Cardiac fibroblast (primary cell): ENCODE data around the gene SCNN1G.
A peak's percentile ranks its signal among the peaks of the same experiment; 100 is the strongest.

Source experiments
- DNase-seq, 2 donors: peaks; one replicate each; pipeline versions ENCODE4 v3.0.0 to v3.0.0-alpha.2; 2010; ENCODE audit warnings: low read depth in 2 of 2
- H3K4me3 ChIP-seq, 2 donors: replicated peaks in 1 of 2; 1 replicate in 1 of 2; 2 replicates in 1 of 2; pipeline ENCODE4 v1.5.1; 2011; ENCODE audit warnings: low read depth in 2 of 2, low read length in 2 of 2, mild to moderate bottlenecking in 2 of 2, moderate library complexity in 1 of 2
- CTCF ChIP-seq: IDR thresholded peaks from one replicate; pipeline ENCODE4 v1.5.1; 2011; ENCODE audit warnings: low read depth, mild to moderate bottlenecking, low read length, inconsistent platforms

Gene SCNN1G

GRCh38 chr16:23194497-23195221 lies 12.1 kb downstream of the SCNN1G start:
- H3K4me3 ChIP-seq, result no peak overlapping the region
- no peak for DNase-seq
- TF ChIP-seq CTCF, result no peak

DNA sequence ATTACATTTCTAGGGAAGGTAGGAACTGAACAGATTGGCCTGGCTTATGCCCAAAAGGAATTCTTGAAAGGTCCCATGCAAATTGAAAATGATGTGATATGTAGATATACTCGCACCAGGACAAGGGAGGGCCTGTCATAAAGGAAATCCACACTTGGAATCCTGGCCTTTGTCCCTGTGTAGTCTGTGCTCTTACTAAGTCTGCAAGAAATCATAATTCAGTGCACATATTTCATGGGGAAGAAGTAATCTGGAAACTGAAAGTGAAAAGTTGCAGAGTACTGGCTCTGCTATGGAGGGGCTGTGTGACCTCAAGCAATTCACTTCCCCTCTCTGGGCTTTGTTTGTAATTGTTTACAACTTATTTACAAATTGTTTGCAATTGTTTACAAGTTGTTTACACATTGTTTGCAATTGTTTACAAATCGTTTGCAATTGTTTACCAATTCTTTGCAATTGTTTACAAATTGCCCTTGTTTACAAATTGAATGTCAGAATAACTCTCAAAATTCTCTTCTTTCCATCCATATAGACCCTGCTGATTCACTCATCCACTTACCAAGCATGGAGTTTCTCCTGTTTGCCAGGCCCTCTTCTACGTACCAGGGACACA lies 12.9 kb downstream of the SCNN1G start:
- no peak for TF ChIP-seq CTCF
- peak in 1 of 2 donors; percentile 3 for DNase-seq
- no peak overlapping the region for H3K4me3 ChIP-seq

- TF ChIP-seq CTCF, result no peak
- no peak overlapping the region for H3K4me3 ChIP-seq
- DNase-seq, result no peak
Measured at GRCh38 chr16:23196539-23196938, 14.0 kb downstream of the SCNN1G start.

DNA sequence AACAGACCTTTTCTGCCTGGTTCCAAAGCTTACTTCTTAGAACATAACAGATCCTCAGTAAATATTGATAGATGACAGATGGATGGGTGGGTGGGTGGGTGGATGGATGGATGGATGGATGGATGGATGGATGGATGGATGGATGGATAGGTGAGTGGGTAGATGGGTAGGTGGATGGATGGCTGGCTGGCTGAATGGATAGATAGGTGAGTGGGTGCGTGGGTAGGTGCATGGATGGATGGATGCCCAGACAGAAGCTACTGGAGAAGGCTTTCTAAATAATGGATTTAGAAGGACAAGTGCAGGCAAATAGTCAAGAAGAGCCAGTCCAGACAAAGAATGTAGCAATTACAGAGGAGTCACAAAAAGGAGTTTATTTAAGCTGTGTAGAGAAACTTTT lies 19.6 kb downstream of the SCNN1G start:
- H3K4me3 ChIP-seq, result no peak overlapping the region
- no peak for TF ChIP-seq CTCF
- no peak for DNase-seq

- H3K4me3 ChIP-seq, result no peak overlapping the region
- no peak for DNase-seq
- TF ChIP-seq CTCF, result no peak
Measured at GRCh38 chr16:23206986-23207385, 24.4 kb downstream of the SCNN1G start.

DNA sequence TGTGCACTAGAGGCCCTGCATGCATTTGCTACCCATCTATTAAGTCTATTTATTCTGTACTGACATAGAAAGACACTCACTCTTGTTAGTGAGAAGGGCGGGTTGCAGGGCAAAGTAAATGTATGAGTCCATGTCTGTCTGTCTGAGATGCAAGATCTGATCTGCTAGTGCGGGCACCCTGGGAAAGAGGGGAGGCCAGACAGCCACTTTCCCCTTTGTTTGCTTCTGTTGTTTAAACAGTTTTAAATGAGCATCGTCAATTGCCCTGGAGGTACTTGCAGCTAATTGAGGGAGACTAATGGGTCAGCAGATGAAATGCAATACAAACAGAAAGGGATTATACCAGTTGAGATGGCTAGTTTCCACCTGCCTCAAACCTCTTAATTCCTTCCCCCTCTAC lies 24.9 kb downstream of the SCNN1G start:
- DNase-seq, result no peak
- no peak for TF ChIP-seq CTCF
- H3K4me3 ChIP-seq, result no peak overlapping the region

GRCh38 chr16:23209606-23210005 lies 27.1 kb downstream of the SCNN1G start:
- no peak overlapping the region for H3K4me3 ChIP-seq
- no peak for DNase-seq
- TF ChIP-seq CTCF, result no peak
